WERI-Rb-1 (cell line): Measurements from ENCODE around the gene TOX4.
A peak's percentile ranks its signal among the peaks of the same experiment; 100 is the strongest.
"Not testable (repeated sequence)": the region's sequence is repeated elsewhere in the genome, so short reads cannot be mapped to it uniquely, and the experiment has no call there.

Experiments
- DNase-seq: peaks from one replicate; pipeline ENCODE4 v3.0.0-alpha.2; 2020
- H3K27ac ChIP-seq: fragments of 250-450 bp; sonication (Bioruptor Pico); 2 replicates; pipeline ENCODE4 v1.5.1; 2020; ENCODE audit warnings: mild to moderate bottlenecking, moderate library complexity
- H3K27me3 ChIP-seq: fragments of 250-450 bp; sonication (Bioruptor Pico); 2 replicates; pipeline ENCODE4 v1.5.1; 2021; ENCODE audit warnings: mild to moderate bottlenecking, low read depth, moderate library complexity; ENCODE audit not compliant: insufficient read depth, severe bottlenecking
- H3K36me3 ChIP-seq: fragments of 250-450 bp; sonication (Bioruptor Pico); 2 replicates; pipeline ENCODE4 v1.5.1; 2020; ENCODE audit warnings: mild to moderate bottlenecking, moderate library complexity
- H3K4me3 ChIP-seq: 2 replicates; pipeline ENCODE4 v1.5.1; 2011; ENCODE audit warnings: low read depth, mild to moderate bottlenecking, control low read depth, low read length
- H3K9me3 ChIP-seq: fragments of 250-450 bp; sonication (Bioruptor Pico); 2 replicates; pipeline ENCODE4 v1.5.1; 2021; ENCODE audit warnings: mild to moderate bottlenecking, moderate library complexity; ENCODE audit not compliant: severe bottlenecking
- CTCF ChIP-seq: IDR thresholded peaks from 2 replicates; pipeline ENCODE4 v1.5.1; 2011; ENCODE audit warnings: low read depth, mild to moderate bottlenecking, control low read depth, inconsistent platforms, low read length

TOX4 gene

GRCh38 chr14:21440859-21441258, 36.1 kb upstream of the TOX4 start:
- TF ChIP-seq CTCF, result no peak
- no peak for DNase-seq
- Histone ChIP-seq H3K27ac (no peak overlapping the region), H3K4me3 (no peak overlapping the region), H3K36me3 (no peaks in the 10 kb centered on the region; the same call in none of the 2 replicates), H3K27me3 (no peaks in the 10 kb centered on the region), H3K9me3 (no peaks in the 10 kb centered on the region)

GRCh38 chr14:21442657-21443056, 34.3 kb upstream of the TOX4 start:
- not testable (repeated sequence) for DNase-seq, H3K9me3 ChIP-seq, H3K27ac ChIP-seq, H3K4me3 ChIP-seq, H3K27me3 ChIP-seq, H3K36me3 ChIP-seq

GRCh38 chr14:21449899-21450216, 27.1 kb upstream of the TOX4 start:
- H3K27ac ChIP-seq, result no peak overlapping the region
- H3K36me3 ChIP-seq, result peaks cover 23% of the 10 kb centered on the region
- no peak overlapping the region for H3K4me3 ChIP-seq

GRCh38 chr14:21454843-21455544, 22.0 kb upstream of the TOX4 start:
- peak overlapping the region; percentile 88 for H3K27ac ChIP-seq
- peaks cover 24% of the 10 kb centered on the region for H3K36me3 ChIP-seq
- no peak for DNase-seq
- no peaks in the 10 kb centered on the region for H3K9me3 ChIP-seq
- TF ChIP-seq CTCF, result no peak
- H3K4me3 ChIP-seq, result peak overlapping the region; percentile 90
- H3K27me3 ChIP-seq, result no peaks in the 10 kb centered on the region

More at GRCh38 chr14:21449899-21450216, 27.1 kb upstream of the TOX4 start:
- H3K27me3 ChIP-seq, result no peaks in the 10 kb centered on the region
- H3K9me3 ChIP-seq, result no peaks in the 10 kb centered on the region
- TF ChIP-seq CTCF, result no peak
- no peak for DNase-seq

- peaks cover 27% of the 10 kb centered on the region for H3K36me3 ChIP-seq
- H3K4me3 ChIP-seq, result peak overlapping the region; percentile 90
- H3K9me3 ChIP-seq, result no peaks in the 10 kb centered on the region
- H3K27ac ChIP-seq, result peak overlapping the region; percentile 88
- no peak for TF ChIP-seq CTCF
- H3K27me3 ChIP-seq, result no peaks in the 10 kb centered on the region
- no peak for DNase-seq
Measured at GRCh38 chr14:21455592-21455911, 21.4 kb upstream of the TOX4 start.

- Histone ChIP-seq H3K27me3 (no peaks in the 10 kb centered on the region), H3K27ac (peak within 1 kb of the TSS; percentile 88), H3K36me3 (peaks cover 32% of the 10 kb centered on the region), H3K9me3 (no peaks in the 10 kb centered on the region), H3K4me3 (peak within 1 kb of the TSS; percentile 90)
- TF ChIP-seq CTCF, result peak; percentile 54
- DNase-seq, result peak; percentile 100
Measured at GRCh38 chr14:21455912-21456667, 20.9 kb upstream of the TOX4 start, which contains the start of gene CHD8. Gene CHD8, minus strand, starts transcription at chr14:21456123. Its CDS starts 24,480 bp downstream, at chr14:21431643.
